GM12892 (cell line): ENCODE results near the gene MTMR2.

Experiments
- DNase-seq: peaks from one replicate; pipeline ENCODE4 v3.0.0; 2011; ENCODE audit not compliant: insufficient read length
- FAIRE-seq: peaks from 2 replicates; lab custom pipeline; 2011; peaks lifted over from hg19 to GRCh38; lab: Jason Lieb, UNC
- POLR2A ChIP-seq: IDR thresholded peaks from 2 replicates; pipeline ENCODE4 v1.6.1; 2011; ENCODE audit warnings: low read depth, low read length, control low read depth
- POLR2AphosphoS5 ChIP-seq: IDR thresholded peaks from 2 replicates; pipeline ENCODE4 v1.6.1; 2011; ENCODE audit warnings: low read depth, low read length, control low read depth
- TAF1 ChIP-seq: IDR thresholded peaks from 2 replicates; pipeline ENCODE4 v1.6.1; 2011; ENCODE audit warnings: low read depth, mild to moderate bottlenecking, control low read depth, low read length, borderline replicate concordance

The MTMR2 gene

DNA sequence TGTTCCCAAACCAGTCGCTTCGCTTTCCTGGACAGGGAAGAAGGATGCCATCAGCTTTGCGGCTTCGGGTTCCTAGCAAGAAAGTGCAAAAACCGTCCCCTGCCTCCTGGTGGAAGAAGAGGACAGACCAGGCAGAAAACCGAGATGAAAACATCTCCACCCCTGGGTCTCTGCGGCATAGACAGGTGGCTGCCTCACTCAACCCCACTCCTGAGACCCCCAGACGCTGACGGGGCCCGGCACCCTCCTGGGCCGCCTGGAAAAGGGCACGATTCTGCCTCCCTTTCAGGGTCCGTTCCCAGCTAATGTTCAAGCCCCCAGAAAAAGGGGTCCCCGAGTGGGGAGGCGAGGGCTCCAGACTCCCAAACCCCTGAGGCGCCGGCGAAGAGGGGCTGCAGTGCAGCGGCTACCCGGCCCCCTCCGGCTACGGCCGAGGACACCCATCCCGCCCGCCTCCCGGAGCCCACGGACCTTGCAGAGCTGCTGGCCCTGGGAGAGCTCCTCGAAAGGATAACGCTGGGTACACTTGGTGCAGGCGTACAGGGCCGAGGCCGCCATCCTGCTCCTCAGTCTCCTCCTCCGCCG, 134.9 kb downstream of the MTMR2 start:
- FAIRE-seq = no peak
- TF ChIP-seq POLR2A = peak; percentile 76; the same call in 1 of the 2 replicates
- no peak; the same call in 1 of the 2 replicates for TF ChIP-seq POLR2AphosphoS5
- no peak for TF ChIP-seq TAF1

More for the DNA sequence above, 134.9 kb downstream of the MTMR2 start:
- DNase-seq = peak; percentile 14
